GM18867 (cell line): Measurements from ENCODE around the gene MIPEP.

ENCODE experiments used
- ATAC-seq: cut with Tn5 transposase; IDR thresholded peaks from one replicate; pipeline ENCODE4 v1.9.1; 2021; ENCODE audit warnings: mild to moderate bottlenecking, moderate library complexity; ENCODE audit not compliant: unreplicated experiment

MIPEP gene

DNA sequence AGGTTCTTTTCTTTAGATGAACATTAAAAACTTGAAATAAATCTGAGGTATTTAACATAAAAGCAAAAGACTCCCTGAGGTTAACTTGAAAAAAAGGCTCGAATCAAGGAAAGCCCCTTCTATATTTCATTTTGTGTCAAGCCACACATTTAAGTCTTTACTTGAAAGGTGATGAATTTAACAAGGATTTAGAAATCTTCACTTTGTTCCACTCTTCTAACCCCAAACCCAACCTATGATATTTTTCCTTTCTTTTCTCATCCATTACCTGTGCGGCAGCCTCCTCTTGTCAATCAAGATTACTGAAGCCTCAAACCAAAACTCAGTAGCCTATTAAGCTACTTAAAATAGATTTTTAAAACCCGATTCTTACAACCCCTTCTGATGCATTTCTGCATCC is 33.8 kb downstream of the MIPEP start:
- ATAC-seq = no peak

GRCh38 chr13:23852351-23852750 is 36.8 kb downstream of the MIPEP start:
- ATAC-seq = peak; percentile 55

DNA sequence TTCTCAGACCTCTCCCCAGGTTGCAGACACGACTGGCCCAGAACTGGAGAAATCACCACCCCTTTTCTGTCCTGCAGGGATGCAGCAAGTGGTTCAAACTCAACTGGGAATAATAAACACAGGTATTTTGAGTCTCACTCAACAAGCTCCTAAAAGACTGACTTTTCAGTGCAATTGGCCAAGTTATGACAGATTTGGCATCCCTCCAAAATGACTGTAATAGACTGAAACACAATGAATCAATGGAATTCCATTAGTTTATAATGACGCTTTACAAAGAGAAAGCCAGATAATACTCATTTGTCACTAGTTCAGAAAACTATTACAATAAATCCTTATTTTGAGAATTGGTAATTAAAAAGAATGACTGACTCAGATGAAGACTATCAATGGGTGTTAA is 38.1 kb downstream of the MIPEP start:
- no peak for ATAC-seq

DNA sequence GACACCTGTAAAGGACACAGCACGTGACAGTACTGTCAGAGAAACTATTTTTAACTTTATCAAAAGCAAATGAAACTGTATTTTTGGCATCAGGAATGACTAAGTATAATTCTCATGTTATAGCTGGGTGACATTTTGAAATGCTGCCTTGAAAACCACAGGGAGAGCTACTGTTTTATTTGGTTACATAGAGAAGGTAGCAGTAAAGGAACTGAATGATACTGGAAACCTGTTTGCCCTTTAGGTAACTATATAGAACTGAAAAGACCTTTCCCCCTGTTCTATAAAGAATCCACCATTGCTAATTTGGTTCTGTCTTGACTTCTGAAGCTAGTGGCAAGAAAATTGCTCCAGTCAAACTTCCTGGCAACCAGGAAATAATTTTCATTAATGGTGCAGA is 39.1 kb downstream of the MIPEP start:
- ATAC-seq = no peak

- ATAC-seq = no peak
These were observed 39.5 kb downstream of the MIPEP start for GRCh38 chr13:23849670-23850069.

DNA sequence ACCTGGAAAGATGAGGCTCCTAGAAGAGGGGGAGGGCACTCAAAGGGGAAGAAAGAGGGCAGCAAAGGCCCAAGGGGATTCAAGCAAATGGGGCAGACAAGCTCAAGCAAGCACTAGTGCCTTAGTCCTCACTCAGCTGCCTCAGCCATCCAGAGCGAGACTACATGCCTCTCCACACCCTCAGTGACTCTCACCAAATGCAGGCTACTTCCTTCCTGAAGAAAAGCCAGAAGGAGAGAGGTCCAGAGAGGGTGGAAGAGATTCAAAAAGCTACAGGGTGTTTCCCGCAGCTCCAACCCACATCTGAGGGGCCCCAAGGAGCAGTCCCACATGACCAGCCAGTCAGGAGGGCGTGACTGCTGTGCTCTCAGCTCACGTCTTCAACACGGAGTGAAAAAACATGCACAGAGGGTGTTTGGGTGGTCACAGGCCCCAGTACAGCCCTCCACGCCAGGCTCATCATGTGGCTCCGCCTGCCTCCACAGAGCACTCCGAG is 40.5 kb downstream of the MIPEP start:
- ATAC-seq = no peak

DNA sequence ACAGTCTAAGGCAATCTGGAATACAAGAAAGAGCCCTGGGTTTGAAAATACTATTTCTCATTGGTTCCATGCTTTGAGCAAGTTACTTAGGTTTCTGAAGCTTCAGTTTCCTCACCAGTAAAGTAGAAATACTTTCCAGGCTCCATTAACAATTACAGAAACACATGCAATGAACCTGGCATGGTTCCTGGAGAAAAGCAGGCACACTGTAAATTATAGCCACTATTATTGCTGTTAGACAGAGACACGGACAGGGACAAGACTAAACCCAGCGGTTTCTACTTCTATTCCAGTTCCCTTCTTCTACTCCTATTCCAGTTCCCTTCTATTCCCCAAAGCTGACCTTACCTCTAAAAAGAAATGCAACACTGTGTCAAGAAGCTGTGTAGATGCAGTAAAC is 41.2 kb downstream of the MIPEP start:
- no peak for ATAC-seq

DNA sequence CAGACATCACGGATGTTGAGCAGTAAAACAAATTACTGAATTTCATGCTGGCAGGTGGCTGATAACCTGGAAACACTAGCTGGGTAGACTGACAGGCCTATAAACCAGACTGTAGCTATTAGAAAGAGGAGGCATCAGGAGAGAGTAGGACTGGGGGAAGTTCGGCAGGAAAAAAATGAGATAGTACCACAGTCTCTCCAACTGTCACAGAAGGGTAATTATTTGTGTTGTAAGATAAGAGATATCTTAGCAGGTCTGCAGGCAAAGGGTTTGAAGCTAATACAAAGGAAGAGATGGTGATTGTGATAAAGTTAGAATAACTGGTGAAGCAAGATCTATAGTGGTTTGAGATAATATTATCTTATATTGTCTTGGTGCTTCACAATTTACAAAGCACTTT is 41.7 kb downstream of the MIPEP start:
- no peak for ATAC-seq

DNA sequence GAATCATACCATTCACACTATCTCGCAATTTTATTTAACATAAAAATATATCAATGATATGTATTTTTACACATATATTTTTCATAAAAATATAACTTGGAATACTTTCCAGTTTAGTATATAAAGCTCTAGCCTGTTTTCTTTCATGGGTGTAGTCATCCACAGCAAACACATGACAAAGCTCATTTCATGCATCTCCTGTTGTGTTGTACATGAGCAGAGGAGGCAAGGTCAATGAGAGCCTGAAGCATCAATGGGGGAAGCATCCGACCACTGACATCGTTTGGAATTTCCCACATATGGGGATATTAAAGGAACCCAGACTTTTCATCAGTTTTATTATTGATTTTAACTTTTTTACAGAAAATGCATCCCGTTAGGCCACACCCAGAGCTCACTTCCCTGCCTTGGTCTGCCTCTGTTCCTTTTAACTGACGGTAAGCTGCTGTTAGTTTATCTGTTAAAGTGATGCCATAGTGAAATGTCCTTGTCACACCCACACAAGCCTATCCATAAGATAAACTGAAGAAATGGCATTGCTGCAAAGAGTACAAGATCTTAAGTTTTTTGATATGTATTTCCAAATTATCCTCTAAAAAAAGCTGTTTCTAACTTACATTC is 44.0 kb downstream of the MIPEP start:
- ATAC-seq = peak; percentile 33

DNA sequence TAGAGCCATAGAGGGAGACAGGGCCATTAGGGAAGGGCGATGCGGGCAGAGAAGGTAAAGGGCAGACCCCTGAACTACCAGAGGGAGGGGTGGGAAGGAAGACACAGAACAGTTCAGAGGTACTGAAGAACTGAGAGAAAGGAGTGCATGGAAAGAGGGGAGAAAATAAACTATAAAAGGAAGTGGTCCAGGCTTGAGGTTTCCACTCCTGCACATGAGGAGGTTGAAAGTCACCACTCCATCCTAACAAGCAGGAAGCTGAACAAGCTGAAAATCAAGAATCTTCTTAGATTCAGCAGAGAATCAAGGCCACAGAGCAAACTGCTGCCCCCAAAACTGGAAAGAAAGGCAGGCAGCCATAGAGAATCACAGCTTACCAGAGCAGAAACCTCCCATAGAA is 45.1 kb downstream of the MIPEP start:
- no peak for ATAC-seq

DNA sequence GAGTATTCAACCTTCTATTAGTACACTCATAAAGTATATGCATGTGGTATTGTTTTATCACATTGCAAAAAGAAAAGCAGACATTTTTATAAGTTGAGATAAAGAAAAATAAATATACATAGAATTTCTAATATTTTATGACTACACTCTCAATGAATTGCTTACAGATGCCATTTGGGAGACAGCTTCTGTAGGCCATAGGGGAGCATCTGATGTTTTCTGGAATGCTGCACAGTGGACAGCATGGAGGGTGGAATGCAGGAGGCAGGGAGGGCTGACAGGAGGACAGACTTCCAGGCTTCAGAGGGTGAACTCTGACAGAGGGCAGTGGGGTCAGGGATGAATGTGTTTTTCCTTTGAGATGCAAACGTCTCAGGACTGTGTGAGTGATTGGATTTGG is 45.8 kb downstream of the MIPEP start:
- no peak for ATAC-seq

DNA sequence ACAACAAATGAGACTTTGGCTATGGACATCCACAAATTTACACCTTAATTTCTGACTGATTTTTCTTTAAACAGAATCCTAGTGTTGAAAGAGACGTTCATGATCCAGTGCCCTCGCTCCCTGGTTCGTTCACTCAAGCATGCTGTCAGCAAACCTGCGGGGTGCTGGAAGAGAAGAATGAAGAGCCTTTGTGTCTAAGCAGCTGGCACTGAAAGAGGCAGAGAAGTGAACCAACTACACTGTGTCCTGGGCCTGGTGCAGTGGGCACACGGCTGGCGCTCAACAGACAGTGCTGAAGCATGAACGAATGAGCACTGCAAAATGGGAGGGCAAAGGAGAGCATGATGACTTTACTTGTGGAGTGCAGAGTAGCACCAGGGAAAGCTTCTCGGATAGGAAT is 46.8 kb downstream of the MIPEP start:
- ATAC-seq = no peak

- no peak for ATAC-seq
These were observed 55.2 kb downstream of the MIPEP start for GRCh38 chr13:23833733-23834611.

DNA sequence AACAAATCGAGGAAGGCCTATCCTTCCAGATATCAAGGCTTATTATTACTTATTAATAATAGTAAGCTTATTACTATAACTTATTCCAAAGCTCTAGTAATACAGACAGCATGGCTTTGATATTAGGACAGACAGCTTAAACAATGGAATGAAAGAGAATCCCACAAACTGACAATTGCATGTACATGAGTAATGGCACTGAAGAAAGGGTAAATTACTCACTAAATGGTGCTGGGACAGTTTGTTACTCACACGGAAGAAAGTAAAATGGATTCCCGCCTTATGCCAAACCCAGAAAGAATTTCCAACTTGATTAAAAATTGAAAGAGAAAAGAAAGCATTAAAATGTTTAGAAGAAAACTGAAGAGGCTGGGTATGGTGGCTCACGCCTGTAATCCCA is 60.3 kb downstream of the MIPEP start:
- no peak for ATAC-seq

- ATAC-seq = no peak
These were observed 61.1 kb downstream of the MIPEP start for GRCh38 chr13:23828086-23828485.

- ATAC-seq = no peak
These were observed 64.0 kb downstream of the MIPEP start for GRCh38 chr13:23825179-23825578.

GRCh38 chr13:23824371-23824770 is 64.8 kb downstream of the MIPEP start:
- ATAC-seq = no peak

DNA sequence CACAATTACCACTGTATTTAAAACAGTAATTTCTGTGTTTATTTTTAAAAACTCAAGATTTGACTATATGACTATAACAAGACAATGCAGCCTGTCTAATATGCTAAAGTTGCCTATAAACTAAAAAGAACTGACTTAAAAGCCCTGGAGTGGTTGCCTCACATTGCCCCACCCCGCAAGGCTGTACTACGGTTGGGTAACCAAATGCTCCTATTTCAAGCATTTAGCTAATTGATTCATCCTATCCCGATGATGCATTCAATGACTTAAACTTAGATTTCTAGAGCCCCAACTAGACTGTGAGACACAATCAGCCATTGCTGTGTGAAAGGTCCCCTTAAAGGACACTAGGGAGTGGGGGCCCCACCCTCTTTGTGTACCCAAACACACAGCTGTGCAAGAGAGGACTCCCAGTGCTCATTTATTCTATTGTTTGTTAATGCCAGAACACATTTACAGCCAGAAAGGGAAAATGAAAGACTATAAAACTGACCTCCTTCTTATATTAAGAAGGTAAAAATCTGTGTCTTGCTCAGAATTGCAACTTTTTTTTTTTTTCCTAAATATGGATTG is 66.9 kb downstream of the MIPEP start:
- ATAC-seq = no peak

GRCh38 chr13:23820530-23820929 is 68.7 kb downstream of the MIPEP start:
- no peak for ATAC-seq

DNA sequence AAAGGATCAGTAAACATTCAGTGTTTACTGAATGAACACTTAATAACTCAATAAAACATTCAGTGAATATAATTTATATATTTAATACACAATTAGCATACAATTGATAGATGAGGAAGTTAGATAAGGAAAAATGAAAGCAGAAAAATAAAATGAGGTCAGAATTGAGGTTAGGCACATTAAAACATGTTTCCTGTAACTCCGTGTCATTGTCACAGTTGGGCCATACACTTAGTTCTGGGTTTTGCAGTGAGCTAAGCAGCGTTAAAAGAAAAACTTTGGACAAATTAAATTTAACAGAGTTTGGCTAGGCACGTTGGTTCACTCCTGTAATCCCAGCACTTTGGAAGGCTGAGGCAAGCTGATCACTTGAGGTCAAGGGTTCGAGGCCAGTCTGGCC is 71.4 kb downstream of the MIPEP start:
- ATAC-seq = no peak

DNA sequence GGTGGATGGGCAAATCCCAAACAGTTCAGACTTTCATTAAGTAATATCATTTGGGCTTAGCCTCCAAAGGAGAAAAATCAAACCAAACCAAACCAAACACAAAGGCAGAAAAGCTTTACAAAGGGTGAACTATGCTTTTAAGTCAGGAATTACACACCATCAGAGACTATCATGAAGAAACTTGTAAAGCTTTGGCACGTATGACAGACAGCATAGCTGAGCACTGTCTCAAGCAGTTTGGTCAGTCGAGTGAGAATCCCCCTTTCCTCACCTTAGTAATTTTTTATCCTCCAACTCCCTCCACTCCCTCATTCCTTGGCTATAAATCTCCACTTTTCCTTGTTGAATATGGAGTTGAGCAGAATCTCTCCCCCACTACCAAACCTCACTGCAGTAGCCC is 72.1 kb downstream of the MIPEP start:
- ATAC-seq = no peak

GRCh38 chr13:23813635-23814034 is 75.6 kb downstream of the MIPEP start:
- no peak for ATAC-seq
